Right lobe of liver (tissue), 6 donors: ENCODE results near the gene AGAP2. TPM values are rescaled to one million over a fixed set of nuclear protein-coding genes. Genes with fewer than 3 reads are reported as not detected.

Source experiments
- ATAC-seq, 4 donors: fragments of 200-7000 bp; cut with Tn5 transposase; one replicate each; pipeline ENCODE4 v1.9.1; 2020; ENCODE audit warnings: mild to moderate bottlenecking in 4 of 4, moderate library complexity in 4 of 4
- DNase-seq, 3 donors: peaks; one replicate each; pipeline ENCODE4 v3.0.0-alpha.2; 2020
- H3K27ac ChIP-seq, 3 donors: fragments of 200-600 bp; one replicate each; pipeline ENCODE4 v1.8.0; 2022
- H3K27me3 ChIP-seq, 2 donors: fragments of 200-600 bp; one replicate each; pipeline ENCODE4 v1.8.0; 2022
- H3K36me3 ChIP-seq, 4 donors: fragments of 200-600 bp; sonication (generic) in 1 of 4; one replicate each; pipeline versions ENCODE4 v1.5.1 to v1.8.0; 2017 to 2022; ENCODE audit warnings: control low read depth in 1 of 4
- H3K4me1 ChIP-seq, 4 donors: fragments of 200-600 bp; sonication (generic) in 1 of 4; one replicate each; pipeline versions ENCODE4 v1.5.1 to v1.8.0; 2017 to 2022; ENCODE audit warnings: control low read depth in 1 of 4
- H3K4me3 ChIP-seq, 3 donors: fragments of 200-600 bp; one replicate each; pipeline ENCODE4 v1.8.0; 2022
- H3K9me3 ChIP-seq, 4 donors: fragments of 200-600 bp; sonication (generic) in 1 of 4; one replicate each; pipeline versions ENCODE4 v1.5.1 to v1.8.0; 2017 to 2022; ENCODE audit warnings: control low read depth in 1 of 4
- POLR2A ChIP-seq: fragments of 450-650 bp; IDR thresholded peaks from one replicate; pipeline ENCODE4 v1.6.1; 2017; ENCODE audit warnings: antibody characterized with exemption, mild to moderate bottlenecking
- WGBS: methylation state at CpG from one replicate; pipeline ENCODE4 v1.1.6; 2018; ENCODE audit warnings: low coverage, low lambda C conversion rate; ENCODE audit not compliant: insufficient coverage; ENCODE audit errors: missing lambda C conversion rate; 5-methylcytosine and 5-hydroxymethylcytosine counted together
- intact Hi-C, 2 donors: fragments of 100-400 bp; cut with DNase I; formaldehyde crosslinking; loops; one replicate each; pipeline versions ENCODE4 v1.11.2 to v1.14.1; 2022
- total RNA-seq, 6 experiments: library from RNA; depleted of rRNA in 2 of 6; stranded (reverse); fragments of >200 nt in 2 of 6; fragmentation: NEBNext Ultra II Directional in 3 of 6; extraction: Animal tissue kit (Norgen Biotek cat#: 25700) in 3 of 6; gene quantifications; one replicate each; pipeline versions ENCODE4 v1.1.0 to v1.2.4, GENCODE V29; 2016 to 2023
- TF ChIP-seq, protein P1 (sequence below), 4 donors: fragments of 200-600 bp in 3 of 4; fragments of 450-650 bp in 1 of 4; IDR thresholded peaks; one replicate each; pipeline versions ENCODE4 v1.5.1 to v1.8.0; 2016 to 2022; ENCODE audit warnings: antibody characterized with exemption in 4 of 4, mild to moderate bottlenecking in 2 of 4
- donor health status: DM: no; HTN: yes; CAD: no.
- donor health status: DM: no; HTN: no; CAD: no.
- donor health status: DM: no; HTN: no; CAD: no.
- donor health status: DM: no; HTN: yes; CAD: no.
- donor health status: DM: no; HTN: yes; CAD: no.

Gene AGAP2
- total RNA-seq, 6 experiments from 2014 or later: 0.26 to 0.87 (median 0.57) TPM

DNA sequence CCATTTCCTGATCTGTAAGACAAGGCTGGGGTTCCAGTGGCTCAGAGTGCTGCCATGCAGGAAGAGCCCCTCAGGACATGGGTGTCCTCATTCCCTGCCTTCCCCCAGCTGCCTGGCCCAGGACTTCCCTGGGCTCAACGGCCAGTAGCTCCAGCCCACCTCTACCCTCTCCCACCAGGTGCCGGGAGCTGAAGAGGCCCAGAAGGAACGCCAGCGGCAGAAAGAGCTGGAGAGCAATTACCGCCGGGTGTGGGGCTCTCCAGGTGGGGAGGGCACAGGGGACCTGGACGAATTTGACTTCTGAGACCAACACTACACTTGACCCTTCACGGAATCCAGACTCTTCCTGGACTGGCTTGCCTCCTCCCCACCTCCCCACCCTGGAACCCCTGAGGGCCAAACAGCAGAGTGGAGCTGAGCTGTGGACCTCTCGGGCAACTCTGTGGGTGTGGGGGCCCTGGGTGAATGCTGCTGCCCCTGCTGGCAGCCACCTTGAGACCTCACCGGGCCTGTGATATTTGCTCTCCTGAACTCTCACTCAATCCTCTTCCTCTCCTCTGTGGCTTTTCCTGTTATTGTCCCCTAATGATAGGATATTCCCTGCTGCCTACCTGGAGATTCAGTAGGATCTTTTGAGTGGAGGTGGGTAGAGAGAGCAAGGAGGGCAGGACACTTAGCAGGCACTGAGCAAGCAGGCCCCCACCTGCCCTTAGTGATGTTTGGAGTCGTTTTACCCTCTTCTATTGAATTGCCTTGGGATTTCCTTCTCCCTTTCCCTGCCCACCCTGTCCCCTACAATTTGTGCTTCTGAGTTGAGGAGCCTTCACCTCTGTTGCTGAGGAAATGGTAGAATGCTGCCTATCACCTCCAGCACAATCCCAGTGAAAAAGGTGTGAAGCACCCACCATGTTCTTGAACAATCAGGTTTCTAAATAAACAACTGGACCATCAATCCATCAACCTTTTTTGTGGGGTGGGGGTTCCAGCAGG lies 17.6 kb downstream of the AGAP2 start:
- H3K9me3 ChIP-seq: no peaks in the 10 kb centered on the region
- ATAC-seq (peak in 1 of 4 donors; percentile 4), DNase-seq (no peak)
- TF ChIP-seq, protein P1, sequence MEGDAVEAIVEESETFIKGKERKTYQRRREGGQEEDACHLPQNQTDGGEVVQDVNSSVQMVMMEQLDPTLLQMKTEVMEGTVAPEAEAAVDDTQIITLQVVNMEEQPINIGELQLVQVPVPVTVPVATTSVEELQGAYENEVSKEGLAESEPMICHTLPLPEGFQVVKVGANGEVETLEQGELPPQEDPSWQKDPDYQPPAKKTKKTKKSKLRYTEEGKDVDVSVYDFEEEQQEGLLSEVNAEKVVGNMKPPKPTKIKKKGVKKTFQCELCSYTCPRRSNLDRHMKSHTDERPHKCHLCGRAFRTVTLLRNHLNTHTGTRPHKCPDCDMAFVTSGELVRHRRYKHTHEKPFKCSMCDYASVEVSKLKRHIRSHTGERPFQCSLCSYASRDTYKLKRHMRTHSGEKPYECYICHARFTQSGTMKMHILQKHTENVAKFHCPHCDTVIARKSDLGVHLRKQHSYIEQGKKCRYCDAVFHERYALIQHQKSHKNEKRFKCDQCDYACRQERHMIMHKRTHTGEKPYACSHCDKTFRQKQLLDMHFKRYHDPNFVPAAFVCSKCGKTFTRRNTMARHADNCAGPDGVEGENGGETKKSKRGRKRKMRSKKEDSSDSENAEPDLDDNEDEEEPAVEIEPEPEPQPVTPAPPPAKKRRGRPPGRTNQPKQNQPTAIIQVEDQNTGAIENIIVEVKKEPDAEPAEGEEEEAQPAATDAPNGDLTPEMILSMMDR (IDR thresholded peaks at IDR 0.05): no peak
- no peak for TF ChIP-seq POLR2A
- peaks cover 0 to 54% (median 23%) of the 10 kb centered on the region in 4 donors for H3K36me3 ChIP-seq
- intact Hi-C loops: no loop called here
- H3K27ac ChIP-seq: no peak overlapping the region
- H3K27me3 ChIP-seq: no peaks in the 10 kb centered on the region
- no peaks in the 10 kb centered on the region for H3K4me1 ChIP-seq
- H3K4me3 ChIP-seq: no peak overlapping the region
- 87% methylated on average over 5 of the region's 11 CpGs for WGBS

DNA sequence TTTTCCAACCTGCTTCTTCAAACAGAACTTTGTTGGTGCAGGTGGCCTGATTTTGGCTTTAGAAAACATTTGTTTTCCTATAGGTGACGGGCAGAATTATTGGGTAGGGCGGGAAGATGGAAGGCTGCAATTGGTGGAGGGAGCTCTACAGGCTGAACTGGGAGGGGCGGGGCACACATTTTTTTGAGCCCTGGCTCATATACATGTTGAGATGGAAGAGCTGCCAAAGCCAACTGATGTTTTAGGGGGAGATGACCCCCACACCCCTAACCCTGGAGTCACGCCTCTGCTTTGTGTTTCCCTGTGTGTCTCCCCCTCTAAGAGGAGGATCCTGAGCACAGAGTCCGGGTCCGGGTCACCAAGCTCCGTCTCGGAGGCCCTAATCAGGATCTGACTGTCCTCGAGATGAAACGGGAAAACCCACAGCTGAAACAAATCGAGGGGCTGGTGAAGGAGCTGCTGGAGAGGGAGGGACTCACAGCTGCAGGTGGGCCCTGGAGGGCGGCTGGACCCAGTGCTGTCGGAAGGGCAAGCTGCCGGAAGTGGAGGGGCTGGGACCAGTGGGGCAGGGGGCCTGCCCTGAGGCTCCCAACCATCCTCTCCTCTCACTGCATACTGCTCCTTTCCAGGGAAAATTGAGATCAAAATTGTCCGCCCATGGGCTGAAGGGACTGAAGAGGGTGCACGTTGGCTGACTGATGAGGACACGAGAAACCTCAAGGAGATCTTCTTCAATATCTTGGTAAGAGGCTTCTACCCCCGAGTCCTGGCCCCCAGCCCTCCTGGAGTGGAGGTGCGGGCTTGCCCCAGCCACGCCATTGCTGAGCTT lies 18.6 kb downstream of the AGAP2 start:
- intact Hi-C loops: no loop called here
- DNase-seq: no peak
- Histone ChIP-seq H3K4me1 (no peaks in the 10 kb centered on the region), H3K27me3 (no peaks in the 10 kb centered on the region), H3K4me3 (no peak overlapping the region), H3K27ac (no peak overlapping the region), H3K9me3 (no peaks in the 10 kb centered on the region), H3K36me3 (peaks cover 0 to 62% (median 27%) of the 10 kb centered on the region in 4 donors)
- TF ChIP-seq, protein P1 (IDR thresholded peaks at IDR 0.05): no peak
- TF ChIP-seq POLR2A: no peak
- ATAC-seq: no peak
- 92% methylated on average over 5 of the region's 20 CpGs for WGBS

DNA sequence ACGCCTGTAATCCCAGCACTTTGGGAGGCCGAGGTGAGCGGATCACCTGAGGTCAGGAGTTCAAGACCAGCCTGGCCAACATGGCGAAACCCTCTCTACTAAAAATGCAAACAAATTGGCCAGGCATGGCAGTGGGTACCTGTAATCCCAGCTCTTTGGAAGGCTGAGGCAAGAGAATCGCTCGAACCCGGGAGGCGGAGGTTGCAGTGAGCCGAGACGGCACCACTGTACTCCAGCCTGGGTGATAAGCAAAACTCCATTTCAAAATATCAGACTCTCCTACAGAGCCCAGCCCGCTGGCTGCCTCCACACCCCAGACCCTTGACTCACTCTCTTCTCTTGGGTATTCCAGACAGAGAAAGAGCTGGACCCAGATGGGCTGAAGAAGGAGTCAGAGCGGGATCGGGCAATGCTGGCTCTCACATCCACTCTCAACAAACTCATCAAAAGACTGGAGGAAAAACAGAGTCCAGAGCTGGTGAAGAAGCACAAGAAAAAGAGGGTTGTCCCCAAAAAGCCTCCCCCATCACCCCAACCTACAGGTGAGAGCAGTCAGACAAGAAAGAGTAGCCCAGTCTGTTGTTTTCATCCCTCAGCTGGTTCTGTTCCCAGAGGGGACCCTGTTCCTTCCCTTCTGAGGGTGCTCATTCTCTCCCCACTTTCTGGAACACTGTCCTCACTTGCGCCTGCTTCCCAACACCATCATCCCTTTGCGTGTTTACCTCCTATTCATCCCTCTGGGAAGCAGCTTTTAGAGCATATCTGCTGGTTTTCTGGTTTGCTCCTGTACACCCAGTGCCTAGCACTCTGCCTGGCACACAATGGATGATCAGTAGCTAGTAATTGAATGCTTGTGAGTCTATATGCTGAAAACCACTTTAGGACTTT lies 19.7 kb downstream of the AGAP2 start:
- Histone ChIP-seq H3K9me3 (no peaks in the 10 kb centered on the region), H3K27me3 (no peaks in the 10 kb centered on the region), H3K27ac (no peak overlapping the region), H3K36me3 (peaks cover 0 to 71% (median 27%) of the 10 kb centered on the region in 4 donors), H3K4me3 (no peak overlapping the region), H3K4me1 (no peaks in the 10 kb centered on the region)
- no peak for ATAC-seq
- intact Hi-C loops: no loop called here
- no peak for DNase-seq
- 97% methylated on average over 11 of the region's 15 CpGs for WGBS
- no peak for TF ChIP-seq POLR2A
- TF ChIP-seq, protein P1 (IDR thresholded peaks at IDR 0.05): no peak
